GM12872 (cell line): ENCODE results near the gene PBX3.

Experiments used
- TF ChIP-seq, protein P1 (sequence below): IDR thresholded peaks from 3 replicates; pipeline ENCODE4 v1.5.1; 2011; ENCODE audit warnings: low read depth, mild to moderate bottlenecking, low read length, moderate library complexity; ENCODE audit not compliant: insufficient read depth

Gene PBX3

DNA sequence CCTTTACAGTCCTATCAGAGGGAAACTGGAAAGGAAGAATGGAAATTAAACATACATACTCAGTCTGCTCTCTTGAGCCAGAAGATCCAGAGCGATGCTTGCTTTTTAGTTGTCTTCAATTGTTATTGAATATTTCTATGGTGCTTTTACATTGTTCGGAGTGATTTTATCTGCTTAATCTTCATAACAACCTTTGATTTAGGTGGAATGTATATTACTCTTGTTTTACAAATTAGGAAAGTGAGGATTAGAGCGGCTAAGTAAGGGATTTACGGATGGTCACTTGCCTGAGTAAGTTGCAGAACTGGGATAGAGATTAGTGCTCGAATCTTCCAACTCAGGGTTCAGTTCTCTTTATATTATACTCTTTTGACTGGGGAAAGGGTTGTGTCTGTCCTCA, 69.1 kb downstream of the PBX3 start:
- TF ChIP-seq, protein P1, sequence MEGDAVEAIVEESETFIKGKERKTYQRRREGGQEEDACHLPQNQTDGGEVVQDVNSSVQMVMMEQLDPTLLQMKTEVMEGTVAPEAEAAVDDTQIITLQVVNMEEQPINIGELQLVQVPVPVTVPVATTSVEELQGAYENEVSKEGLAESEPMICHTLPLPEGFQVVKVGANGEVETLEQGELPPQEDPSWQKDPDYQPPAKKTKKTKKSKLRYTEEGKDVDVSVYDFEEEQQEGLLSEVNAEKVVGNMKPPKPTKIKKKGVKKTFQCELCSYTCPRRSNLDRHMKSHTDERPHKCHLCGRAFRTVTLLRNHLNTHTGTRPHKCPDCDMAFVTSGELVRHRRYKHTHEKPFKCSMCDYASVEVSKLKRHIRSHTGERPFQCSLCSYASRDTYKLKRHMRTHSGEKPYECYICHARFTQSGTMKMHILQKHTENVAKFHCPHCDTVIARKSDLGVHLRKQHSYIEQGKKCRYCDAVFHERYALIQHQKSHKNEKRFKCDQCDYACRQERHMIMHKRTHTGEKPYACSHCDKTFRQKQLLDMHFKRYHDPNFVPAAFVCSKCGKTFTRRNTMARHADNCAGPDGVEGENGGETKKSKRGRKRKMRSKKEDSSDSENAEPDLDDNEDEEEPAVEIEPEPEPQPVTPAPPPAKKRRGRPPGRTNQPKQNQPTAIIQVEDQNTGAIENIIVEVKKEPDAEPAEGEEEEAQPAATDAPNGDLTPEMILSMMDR = no peak

DNA sequence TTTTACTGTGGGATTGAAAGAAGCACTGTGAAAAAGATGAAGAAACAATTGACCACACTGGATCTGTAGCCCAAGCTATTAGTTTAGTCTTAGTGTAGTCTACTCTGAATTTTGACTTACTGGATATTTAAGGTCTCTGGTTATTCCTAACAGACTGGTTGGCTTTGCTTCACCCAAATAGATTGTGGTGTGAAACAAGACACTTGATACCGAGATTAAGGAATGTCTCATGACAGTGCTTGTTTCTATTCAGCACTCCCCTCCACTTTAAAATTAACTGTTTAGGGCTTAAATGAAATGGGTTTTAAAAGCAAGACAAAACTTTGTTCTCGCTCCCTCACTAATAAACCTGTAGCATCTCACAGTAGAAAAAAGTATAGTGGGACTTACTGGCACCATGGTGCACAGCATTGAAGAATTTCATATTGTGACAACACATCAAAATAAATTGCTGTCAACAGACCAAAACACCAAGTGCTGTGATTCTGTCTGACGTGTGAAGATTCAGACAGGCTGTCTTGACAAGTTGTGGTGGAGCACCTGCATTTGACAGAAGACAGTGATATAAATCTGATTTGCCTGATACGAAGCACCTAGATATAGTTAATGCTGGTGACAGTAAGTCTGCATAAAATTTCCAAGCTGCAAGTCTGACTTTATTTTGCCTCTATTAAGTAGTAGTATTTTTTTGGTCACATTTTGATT, 73.1 kb downstream of the PBX3 start:
- TF ChIP-seq, protein P1 = no peak

DNA sequence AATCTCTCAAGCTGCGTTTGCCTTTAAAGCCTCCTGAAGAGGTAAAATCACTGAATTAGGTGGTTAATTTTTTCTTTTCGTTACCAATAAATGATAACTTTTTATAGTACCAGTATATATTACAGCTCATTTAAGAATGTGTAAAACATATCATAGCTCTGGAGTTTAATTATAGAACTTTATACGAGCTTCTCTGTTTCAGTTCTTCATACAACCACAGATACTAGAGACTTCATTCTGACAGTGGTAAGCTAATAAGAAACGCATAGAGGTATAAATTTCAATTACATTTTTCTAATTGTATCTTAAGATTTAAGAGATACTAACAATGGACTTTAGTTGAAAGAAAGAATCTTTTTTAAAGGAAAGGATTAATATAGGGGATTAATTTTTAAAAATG, 73.9 kb downstream of the PBX3 start:
- TF ChIP-seq, protein P1 = no peak

DNA sequence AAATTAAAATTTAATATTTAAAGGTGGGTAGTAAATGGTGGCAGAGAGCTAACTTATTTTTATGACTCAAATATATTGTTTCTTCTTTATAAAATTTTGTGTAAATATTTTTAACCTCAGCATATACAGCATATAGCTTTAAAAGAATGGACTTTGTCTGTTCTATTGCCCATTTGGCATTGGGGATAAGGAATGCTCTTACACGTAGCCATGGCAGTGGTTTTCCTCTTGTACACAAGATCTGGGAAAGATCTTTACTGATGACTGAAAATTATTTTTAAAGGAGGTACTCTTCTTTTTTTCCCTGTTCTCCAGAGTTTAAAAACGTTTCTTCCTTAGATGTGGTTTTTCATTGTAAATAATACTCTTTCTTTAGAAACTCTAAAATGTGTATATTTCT, 75.0 kb downstream of the PBX3 start:
- TF ChIP-seq, protein P1 = no peak

DNA sequence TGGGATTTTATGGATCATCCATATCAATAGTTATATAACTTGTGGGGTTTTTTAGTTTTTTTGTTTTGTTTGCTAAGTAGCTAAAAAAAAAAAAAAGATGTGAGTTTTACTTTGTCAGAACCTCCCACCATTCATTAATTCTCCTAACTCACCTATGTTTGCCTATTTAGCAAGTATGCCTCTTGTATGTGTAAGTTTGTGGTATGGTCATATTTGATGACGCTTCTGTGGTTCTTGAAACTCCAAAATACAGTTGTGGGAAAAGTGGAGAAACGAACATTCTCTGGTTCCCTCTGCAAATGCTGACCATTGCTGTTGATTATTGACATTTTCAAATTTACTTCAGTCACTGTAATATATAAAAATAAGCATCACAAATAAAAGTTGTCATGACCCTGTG, 75.7 kb downstream of the PBX3 start:
- TF ChIP-seq, protein P1 = no peak

DNA sequence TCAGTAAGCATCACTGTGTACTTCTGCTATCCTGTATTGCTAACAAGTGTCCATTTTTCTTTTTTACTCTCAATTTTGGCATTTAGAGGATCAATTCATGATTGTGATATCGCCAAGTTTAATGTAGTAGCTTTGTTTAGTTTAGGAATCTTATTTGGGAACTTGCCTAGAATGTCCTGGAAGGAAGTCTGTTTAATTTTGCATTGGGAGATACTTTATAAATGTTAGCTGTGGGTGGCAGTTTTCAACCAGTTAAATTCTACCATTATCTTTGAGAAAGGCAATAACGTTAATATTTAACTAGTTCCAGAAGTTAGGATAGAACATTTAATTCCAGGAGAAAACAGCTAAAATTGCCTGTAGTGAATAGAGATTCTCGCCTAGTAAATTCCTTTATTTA, 78.6 kb downstream of the PBX3 start:
- TF ChIP-seq, protein P1 = no peak

DNA sequence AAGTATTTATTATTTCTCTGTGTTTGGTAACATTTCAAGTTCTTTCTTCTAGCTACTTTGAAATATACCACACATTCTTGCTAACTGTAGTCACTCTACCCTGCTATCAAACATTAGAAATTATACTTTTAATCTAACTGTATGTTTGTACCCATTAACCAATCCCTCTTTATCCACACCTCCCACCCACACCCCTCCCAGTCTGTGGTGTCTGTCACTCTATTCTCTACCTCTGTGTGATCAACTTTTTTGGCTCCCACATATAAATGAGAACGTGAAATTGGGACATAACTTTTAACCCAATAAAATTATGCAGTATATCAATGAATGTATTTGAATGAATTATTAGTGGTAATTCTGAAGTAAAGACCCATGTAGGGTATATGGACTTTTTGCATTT, 79.7 kb downstream of the PBX3 start:
- TF ChIP-seq, protein P1 = no peak
